NCI-H2227 (cell line): Measurements from ENCODE around the gene STAT1.
A peak's percentile ranks its signal among the peaks of the same experiment; 100 is the strongest.

Experiments
- DNase-seq: peaks from one replicate; lab custom pipeline; 2025; ENCODE audit not compliant: unreplicated experiment; lab: John Stamatoyannopoulos, UW

The STAT1 gene

DNA sequence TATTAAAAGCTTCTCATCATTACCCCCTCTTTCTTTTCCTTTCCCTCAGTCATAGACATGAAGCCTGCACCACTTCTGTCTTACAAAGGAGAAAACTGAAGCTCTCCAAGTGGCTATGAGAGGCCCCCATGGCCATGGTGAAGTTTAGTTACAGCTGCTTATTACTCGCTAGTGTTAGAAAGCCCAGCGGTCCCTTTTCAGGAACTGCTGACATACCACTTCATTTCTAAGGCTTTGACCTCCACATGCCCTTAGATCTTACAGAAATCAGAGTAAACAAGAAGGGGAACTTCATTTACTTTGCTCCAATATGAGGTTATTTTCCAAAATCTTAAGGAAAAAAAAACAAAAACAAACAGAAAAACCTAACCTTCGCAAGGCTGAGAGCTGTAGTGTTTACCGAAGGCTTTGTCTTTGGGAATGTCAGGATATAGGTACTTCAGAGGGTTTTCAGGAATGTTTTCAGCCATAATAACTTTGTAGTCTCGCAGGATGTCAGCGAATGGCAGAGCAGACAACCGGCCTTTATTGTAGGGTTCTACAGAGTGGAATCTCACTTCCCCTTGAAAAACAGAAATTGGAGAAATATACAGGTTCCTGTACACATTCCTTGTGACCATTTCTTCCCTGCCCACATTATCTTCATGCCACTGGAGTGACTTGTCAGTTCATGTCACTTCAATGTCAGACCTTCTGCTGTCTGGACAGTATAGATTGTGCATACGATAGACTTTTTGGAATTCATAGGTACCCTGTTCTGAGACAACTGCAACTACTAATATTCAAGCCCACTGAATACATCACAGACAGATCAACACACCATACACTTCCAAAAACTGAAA, 18.8 kb upstream of the STAT1 start:
- no peak for DNase-seq

DNA sequence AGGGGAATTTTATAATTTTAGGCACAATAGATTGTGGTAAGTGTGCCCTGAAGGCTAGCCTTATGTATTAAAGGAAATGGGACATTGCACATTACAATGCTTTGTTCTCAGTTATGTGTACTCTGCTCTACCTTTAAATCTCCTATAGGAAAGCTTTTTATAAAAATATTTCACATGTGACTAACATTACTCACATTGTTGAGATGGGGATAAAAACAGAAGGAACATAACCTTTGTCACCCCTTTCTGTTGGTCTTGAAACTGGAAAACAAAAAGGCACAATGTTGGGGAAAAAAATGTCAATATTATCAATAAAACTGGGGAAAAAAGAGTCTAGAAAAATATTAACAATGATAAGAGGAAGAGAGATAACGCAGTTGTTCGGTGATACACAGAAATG, 17.3 kb upstream of the STAT1 start:
- no peak for DNase-seq

GRCh38 chr2:191030521-191031154, 16.7 kb upstream of the STAT1 start:
- peak; percentile 71 for DNase-seq

- no peak for DNase-seq
Measured at GRCh38 chr2:191029280-191029950, 15.4 kb upstream of the STAT1 start.

DNA sequence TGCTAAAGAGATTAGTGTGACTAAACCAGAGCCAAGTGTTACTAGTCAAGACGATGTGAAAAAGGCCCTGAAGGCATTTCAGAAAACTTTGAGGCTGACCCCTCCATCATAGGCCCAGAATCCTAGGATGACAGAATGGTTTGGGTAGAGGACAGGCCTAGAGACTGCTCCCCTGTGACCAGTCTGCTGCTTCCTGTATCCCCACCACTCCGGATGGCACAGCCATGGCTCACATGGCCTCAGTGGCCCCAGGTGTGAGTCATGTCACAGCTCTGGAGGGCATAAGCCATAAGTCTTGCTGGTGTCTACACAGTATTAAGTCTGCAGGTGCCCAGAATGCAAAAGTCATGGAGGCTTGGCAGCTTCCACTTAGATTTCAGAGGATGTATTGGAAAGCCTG, 12.4 kb upstream of the STAT1 start:
- no peak for DNase-seq

- no peak for DNase-seq
Measured at GRCh38 chr2:191025135-191025534, 11.2 kb upstream of the STAT1 start.

GRCh38 chr2:191023235-191023679, 9.3 kb upstream of the STAT1 start:
- no peak for DNase-seq

DNA sequence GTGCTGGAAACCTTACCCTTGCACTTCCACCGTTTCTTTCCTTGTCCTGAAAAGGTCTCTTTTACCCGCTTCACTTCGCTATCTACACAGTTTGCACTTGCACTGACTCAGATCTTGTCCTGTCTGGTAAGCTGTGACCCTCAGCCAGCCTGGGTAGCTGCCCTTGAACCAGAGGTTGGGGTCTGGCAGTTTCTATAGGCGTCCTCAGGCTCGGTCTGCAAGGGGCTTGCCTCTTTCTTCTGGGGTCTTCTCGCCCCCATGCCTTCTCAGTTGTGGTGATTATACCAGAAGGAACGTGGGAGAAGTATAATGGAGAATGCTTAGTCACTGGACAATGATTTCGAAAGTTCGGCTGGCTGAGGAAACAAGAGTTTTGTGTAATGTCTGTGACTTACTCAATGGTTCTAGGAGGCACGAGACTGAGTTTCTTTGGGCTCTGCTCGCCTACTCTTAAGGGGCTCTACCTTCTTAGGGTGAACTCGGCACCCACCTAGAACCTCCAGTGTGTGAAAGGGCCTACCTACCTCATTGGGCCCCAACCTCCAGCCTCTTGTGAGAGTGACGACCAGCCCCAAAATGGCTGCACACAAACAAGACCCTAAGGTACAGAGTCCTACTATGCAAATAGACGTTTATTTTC, 6.9 kb upstream of the STAT1 start:
- peak; percentile 60 for DNase-seq

- DNase-seq = peak; percentile 99
Measured at GRCh38 chr2:191020221-191020741, 6.3 kb upstream of the STAT1 start.

GRCh38 chr2:191019376-191019775, 5.4 kb upstream of the STAT1 start:
- no peak for DNase-seq

GRCh38 chr2:191018643-191019119, 4.7 kb upstream of the STAT1 start:
- DNase-seq = no peak

DNA sequence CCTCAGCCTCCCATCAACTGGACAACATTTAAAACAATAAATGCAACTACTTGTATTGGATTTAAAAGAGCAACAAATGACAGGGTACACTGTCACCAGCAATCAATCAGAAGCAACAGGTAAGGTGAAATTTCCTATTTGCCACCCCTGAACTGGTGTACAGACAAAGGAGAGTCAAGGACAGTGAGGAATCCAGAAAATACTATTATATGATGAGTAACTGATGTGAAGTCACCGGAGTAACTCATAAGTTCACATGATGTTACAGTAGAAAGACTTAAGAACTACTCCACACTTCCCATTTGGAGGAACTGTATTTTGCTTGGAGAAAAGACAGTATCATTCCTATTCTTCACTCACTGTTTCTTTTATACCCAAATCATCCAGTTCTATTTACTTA, 4.1 kb upstream of the STAT1 start:
- DNase-seq = no peak

- DNase-seq = no peak
Measured at GRCh38 chr2:191015831-191016230, 1.9 kb upstream of the STAT1 start.

- no peak for DNase-seq
Measured at GRCh38 chr2:191015239-191015638, 1.3 kb upstream of the STAT1 start.

- DNase-seq = no peak
Measured at GRCh38 chr2:191014653-191015020, 666 bp upstream of the STAT1 start.

DNA sequence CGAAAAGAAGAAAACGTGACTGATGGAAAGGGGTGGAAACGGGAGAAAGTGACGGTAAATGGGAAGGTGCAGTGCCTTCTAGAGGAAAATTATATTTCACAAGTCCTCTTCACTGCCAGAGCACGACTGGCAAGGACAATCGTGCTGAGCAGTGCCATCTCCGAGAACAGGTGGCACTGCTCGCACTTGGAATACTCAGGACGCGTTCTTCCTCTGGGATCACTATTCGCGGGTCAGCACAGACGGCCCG, 364 bp downstream of the STAT1 start:
- DNase-seq = no peak

DNA sequence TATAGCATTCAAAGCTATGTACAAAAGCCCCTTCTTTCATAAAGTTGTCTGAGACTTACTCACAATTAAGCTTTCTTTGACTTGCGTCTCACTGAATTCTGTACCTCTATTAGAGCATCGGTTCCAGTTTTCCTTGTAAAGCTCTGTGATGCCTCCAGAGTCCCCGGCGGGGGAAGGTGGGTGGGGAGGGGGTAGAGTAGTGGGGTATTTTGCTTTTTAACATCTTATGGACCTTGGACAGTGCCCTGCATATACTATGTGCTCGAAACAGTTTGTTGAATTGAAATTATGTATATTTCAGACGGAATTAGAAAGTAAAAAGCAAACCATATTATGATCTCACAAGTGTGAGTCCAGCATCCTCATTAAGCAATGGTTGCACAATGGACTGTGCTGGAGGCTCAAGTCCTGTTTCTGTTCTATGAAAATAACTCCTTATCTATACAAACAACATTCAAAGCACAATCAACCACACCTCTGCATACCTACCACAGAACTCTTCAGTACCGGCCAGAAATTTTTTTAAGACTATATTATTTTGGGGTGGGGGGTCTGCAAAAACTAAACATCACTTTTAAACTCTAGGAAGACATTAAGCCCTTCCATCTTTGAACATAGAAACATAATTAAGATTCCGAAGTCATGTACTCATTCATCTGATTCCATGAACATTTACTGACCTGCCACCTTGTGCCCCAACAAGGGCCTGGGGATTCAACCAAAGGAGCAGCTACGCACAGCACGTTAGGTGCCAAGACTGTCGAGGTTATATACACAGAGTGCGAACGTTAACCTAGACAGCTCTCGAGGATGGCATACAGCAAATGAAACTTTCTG, 908 bp downstream of the STAT1 start:
- DNase-seq = peak; percentile 51

DNA sequence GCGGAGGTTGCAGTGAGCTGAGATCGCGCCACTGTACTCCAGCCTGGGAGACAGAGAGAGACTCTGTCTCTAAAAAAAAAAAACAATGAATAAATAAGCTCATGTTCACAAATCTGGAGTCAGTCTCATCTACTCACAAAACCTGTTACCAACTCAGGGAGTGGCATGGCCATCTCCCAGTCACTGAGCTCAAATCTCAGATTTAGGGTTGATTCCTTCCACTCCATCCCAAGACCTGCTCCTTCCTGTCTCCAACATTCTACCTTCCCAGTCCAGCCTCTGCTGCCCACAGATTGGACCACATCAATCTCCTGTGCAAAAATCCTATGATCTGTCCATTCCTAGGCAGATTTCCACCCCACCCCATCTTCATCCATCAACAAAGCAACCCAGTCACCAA, 1.6 kb downstream of the STAT1 start:
- DNase-seq = no peak

- no peak for DNase-seq
Measured at GRCh38 chr2:191010887-191011885, 2.8 kb downstream of the STAT1 start.
